BLaER1 (cell line): ENCODE data around the gene WDR76.

ENCODE experiments used
- H3K27ac ChIP-seq: shearing (Covaris generic); formaldehyde crosslinking; 2 replicates; pipeline ENCODE4 v1.8.1; 2022
- H3K27me3 ChIP-seq: shearing (Covaris generic); formaldehyde crosslinking; 2 replicates; pipeline ENCODE4 v1.8.1; 2022
- H3K36me3 ChIP-seq: shearing (Covaris generic); formaldehyde crosslinking; 2 replicates; pipeline ENCODE4 v1.8.1; 2022
- H3K4me1 ChIP-seq: shearing (Covaris generic); formaldehyde crosslinking; 2 replicates; pipeline ENCODE4 v1.8.1; 2022
- H3K4me2 ChIP-seq: shearing (Covaris generic); formaldehyde crosslinking; 2 replicates; pipeline ENCODE4 v1.8.1; 2022
- H3K4me3 ChIP-seq: shearing (Covaris generic); formaldehyde crosslinking; 2 replicates; pipeline ENCODE4 v1.8.1; 2022
- H3K9ac ChIP-seq: shearing (Covaris generic); formaldehyde crosslinking; 2 replicates; pipeline ENCODE4 v1.8.1; 2022
- H3K9me3 ChIP-seq: shearing (Covaris generic); formaldehyde crosslinking; 2 replicates; pipeline ENCODE4 v1.8.1; 2022
- H4K20me1 ChIP-seq: shearing (Covaris generic); formaldehyde crosslinking; 2 replicates; pipeline ENCODE4 v1.8.1; 2022
- Cebpa-rat ChIP-seq: shearing (Covaris generic); IDR thresholded peaks from 2 replicates; pipeline ENCODE4 v1.8.1; 2022

WDR76 gene

GRCh38 chr15:43826508-43827341 lies at the start of gene WDR76:
Gene WDR76 (plus strand): TSS chr15:43827002. CDS start chr15:43827033, 31 bp downstream.
- H3K4me3 ChIP-seq: peak within 1 kb of the TSS; percentile 76
- H3K9me3 ChIP-seq: no peaks in the 10 kb centered on the region
- peak within 1 kb of the TSS; percentile 85 for H3K9ac ChIP-seq
- peak within 1 kb of the TSS; percentile 82 for H3K4me2 ChIP-seq
- TF ChIP-seq Cebpa-rat: no peak
- H3K36me3 ChIP-seq: peaks cover 20% of the 10 kb centered on the region; the same call in 1 of the 2 replicates
- H4K20me1 ChIP-seq: peaks cover 1% of the 10 kb centered on the region; the same call in 1 of the 2 replicates
- H3K27ac ChIP-seq: peak within 1 kb of the TSS; percentile 84
- H3K4me1 ChIP-seq: peaks cover 85% of the 10 kb centered on the region
- no peaks in the 10 kb centered on the region for H3K27me3 ChIP-seq

GRCh38 chr15:43777267-43777914 lies 49.4 kb upstream of the WDR76 start:
- TF ChIP-seq Cebpa-rat: no peak
- peak overlapping the region; percentile 67 for H3K4me3 ChIP-seq
- H3K9me3 ChIP-seq: no peaks in the 10 kb centered on the region
- H3K4me2 ChIP-seq: peak overlapping the region; percentile 93
- H3K4me1 ChIP-seq: peaks cover 39% of the 10 kb centered on the region
- no peaks in the 10 kb centered on the region for H3K27me3 ChIP-seq
- peak overlapping the region; percentile 82 for H3K9ac ChIP-seq
- peaks cover 21% of the 10 kb centered on the region for H3K36me3 ChIP-seq
- H4K20me1 ChIP-seq: peaks cover 43% of the 10 kb centered on the region
- peak overlapping the region; percentile 86 for H3K27ac ChIP-seq

GRCh38 chr15:43779016-43779415 lies 47.8 kb upstream of the WDR76 start:
- H3K4me1 ChIP-seq: peaks cover 38% of the 10 kb centered on the region
- no peak overlapping the region for H3K9ac ChIP-seq
- H4K20me1 ChIP-seq: peaks cover 27% of the 10 kb centered on the region
- no peaks in the 10 kb centered on the region for H3K9me3 ChIP-seq
- H3K27ac ChIP-seq: no peak overlapping the region
- no peak overlapping the region for H3K4me3 ChIP-seq
- no peaks in the 10 kb centered on the region for H3K27me3 ChIP-seq
- TF ChIP-seq Cebpa-rat: no peak
- no peak overlapping the region for H3K4me2 ChIP-seq
- peaks cover 5% of the 10 kb centered on the region for H3K36me3 ChIP-seq

DNA sequence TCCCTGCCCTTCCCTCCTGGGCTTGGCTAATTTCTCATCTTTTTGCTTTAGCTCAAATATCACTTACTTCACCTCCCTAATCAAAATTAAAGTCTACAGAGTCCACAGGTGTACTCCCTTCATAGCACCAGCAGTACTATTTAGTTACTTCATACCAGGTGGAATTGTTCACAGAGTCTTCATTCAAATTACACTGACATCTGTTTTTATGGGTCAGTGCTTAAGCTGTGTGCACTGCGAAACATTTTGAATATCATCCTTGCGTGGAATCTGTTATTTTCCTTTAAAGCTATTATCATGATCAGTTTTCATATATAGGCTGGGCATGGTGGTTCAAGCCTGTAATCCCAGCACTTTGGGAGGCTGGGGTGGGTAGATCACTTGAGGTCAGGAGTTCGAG lies 37.4 kb upstream of the WDR76 start:
- peaks cover 14% of the 10 kb centered on the region for H3K36me3 ChIP-seq
- H3K4me2 ChIP-seq: no peak overlapping the region
- TF ChIP-seq Cebpa-rat: no peak
- peaks cover 30% of the 10 kb centered on the region for H3K4me1 ChIP-seq
- no peak overlapping the region for H3K4me3 ChIP-seq
- no peak overlapping the region for H3K27ac ChIP-seq
- no peaks in the 10 kb centered on the region for H3K9me3 ChIP-seq
- no peaks in the 10 kb centered on the region for H3K27me3 ChIP-seq
- no peak overlapping the region for H3K9ac ChIP-seq
- peaks cover 21% of the 10 kb centered on the region for H4K20me1 ChIP-seq

DNA sequence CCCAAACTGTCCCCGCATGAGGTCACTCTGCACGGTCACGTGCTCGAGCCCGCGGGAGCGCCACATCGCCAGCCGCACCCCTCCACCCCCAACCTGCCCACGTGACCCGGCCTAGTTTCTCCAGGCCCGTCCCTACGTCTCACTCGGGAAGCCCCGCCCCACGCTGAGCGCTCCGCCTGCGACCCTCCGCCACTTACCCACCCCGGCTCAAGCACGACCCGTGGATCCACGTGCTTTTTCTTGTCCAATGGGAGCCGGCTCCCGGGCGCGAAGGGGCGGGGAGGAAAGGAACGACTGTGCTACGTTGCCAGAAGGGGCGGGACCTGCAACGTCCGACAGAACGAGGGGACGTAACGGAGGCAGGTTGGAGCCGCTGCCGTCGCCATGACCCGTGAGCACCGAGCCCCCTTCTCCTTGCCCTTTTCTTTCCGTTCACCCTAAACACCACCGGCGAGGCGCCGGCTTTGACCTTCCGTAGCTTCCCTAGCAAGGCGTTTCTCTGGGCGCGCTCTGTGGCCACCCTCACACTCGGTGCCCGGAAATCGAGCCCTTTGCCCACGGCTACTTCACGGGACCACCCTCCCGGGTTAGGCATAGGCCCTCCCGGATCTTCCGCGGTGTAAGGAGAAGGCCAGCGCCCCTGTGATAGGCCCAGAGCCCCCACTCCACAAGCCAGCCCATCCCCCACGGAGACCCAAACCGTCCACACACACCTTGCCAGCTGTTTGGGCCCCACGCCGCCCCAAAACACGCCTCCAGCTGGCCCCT lies 34.6 kb upstream of the WDR76 start, which contains the start of gene SERF2:
Gene SERF2, plus strand, starts transcription at position 328 of the 768 bp plus-strand sequence. Its CDS starts 57 bp downstream, at position 385.
- H3K36me3 ChIP-seq: peaks cover 42% of the 10 kb centered on the region
- H3K9ac ChIP-seq: peak within 1 kb of the TSS; percentile 98
- peak within 1 kb of the TSS; percentile 94 for H3K4me2 ChIP-seq
- no peaks in the 10 kb centered on the region for H3K27me3 ChIP-seq
- H3K4me1 ChIP-seq: peaks cover 35% of the 10 kb centered on the region
- H3K4me3 ChIP-seq: peak within 1 kb of the TSS; percentile 99
- H3K9me3 ChIP-seq: no peaks in the 10 kb centered on the region
- H4K20me1 ChIP-seq: peaks cover 47% of the 10 kb centered on the region
- TF ChIP-seq Cebpa-rat: no peak
- H3K27ac ChIP-seq: peak within 1 kb of the TSS; percentile 95

DNA sequence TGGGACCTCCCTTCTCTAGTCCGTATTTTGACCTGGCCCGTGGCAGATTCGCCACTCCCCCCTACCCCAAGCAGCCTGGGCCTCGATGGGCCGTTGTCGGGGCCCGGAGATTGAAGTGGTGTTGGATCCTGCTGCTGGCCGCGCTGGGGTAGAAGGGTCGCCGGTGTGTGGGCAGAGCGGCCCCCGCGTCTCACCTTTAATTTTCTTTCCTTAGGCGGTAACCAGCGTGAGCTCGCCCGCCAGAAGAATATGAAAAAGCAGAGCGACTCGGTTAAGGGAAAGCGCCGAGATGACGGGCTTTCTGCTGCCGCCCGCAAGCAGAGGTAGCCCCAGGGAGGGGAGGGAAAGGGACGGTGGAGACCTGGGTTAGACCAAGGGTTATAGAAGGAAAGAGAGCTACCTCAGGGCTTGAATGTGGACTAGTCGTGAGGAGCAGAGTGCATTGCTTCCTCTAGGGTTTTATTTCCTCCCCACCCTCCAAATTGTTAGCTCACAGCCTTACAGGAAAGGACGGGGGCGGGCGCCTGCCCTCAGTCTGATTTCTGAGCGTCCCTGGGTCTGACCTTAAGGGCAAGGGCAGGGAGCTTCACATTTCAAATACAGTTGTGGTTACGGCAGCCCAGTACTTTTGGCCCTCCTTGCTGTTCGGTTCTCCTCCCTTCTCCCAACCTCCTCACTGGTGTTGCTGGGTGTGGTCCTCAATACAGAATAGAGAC lies 33.9 kb upstream of the WDR76 start:
- Histone ChIP-seq H3K9ac (peak overlapping the region; percentile 98), H3K27me3 (no peaks in the 10 kb centered on the region), H4K20me1 (peaks cover 54% of the 10 kb centered on the region), H3K27ac (peak overlapping the region; percentile 95), H3K4me1 (peaks cover 39% of the 10 kb centered on the region), H3K36me3 (peaks cover 49% of the 10 kb centered on the region), H3K9me3 (no peaks in the 10 kb centered on the region), H3K4me3 (peak overlapping the region; percentile 99), H3K4me2 (peak overlapping the region; percentile 94)
- TF ChIP-seq Cebpa-rat: no peak

DNA sequence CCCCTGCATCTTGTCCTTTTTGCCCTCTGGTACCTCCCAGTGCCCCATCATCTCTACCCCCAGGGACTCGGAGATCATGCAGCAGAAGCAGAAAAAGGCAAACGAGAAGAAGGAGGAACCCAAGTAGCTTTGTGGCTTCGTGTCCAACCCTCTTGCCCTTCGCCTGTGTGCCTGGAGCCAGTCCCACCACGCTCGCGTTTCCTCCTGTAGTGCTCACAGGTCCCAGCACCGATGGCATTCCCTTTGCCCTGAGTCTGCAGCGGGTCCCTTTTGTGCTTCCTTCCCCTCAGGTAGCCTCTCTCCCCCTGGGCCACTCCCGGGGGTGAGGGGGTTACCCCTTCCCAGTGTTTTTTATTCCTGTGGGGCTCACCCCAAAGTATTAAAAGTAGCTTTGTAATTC lies 33.2 kb upstream of the WDR76 start:
- H3K36me3 ChIP-seq: peaks cover 57% of the 10 kb centered on the region

GRCh38 chr15:43794269-43795037 lies 32.3 kb upstream of the WDR76 start:
- peaks cover 65% of the 10 kb centered on the region for H3K36me3 ChIP-seq

More for the DNA sequence above, 33.2 kb upstream of the WDR76 start:
- peak overlapping the region; percentile 95 for H3K27ac ChIP-seq
- no peak for TF ChIP-seq Cebpa-rat
- H4K20me1 ChIP-seq: peaks cover 61% of the 10 kb centered on the region
- H3K9ac ChIP-seq: peak overlapping the region; percentile 98
- peaks cover 45% of the 10 kb centered on the region for H3K4me1 ChIP-seq
- peak overlapping the region; percentile 94 for H3K4me2 ChIP-seq
- H3K9me3 ChIP-seq: no peaks in the 10 kb centered on the region
- H3K4me3 ChIP-seq: peak overlapping the region; percentile 99
- H3K27me3 ChIP-seq: no peaks in the 10 kb centered on the region

More at GRCh38 chr15:43794269-43795037, 32.3 kb upstream of the WDR76 start:
- no peak for TF ChIP-seq Cebpa-rat
- 0 out of 2 replicates have a peak overlapping the region, but pooled peaks have one; percentile 99 for H3K4me3 ChIP-seq
- H3K27me3 ChIP-seq: no peaks in the 10 kb centered on the region
- H3K9me3 ChIP-seq: no peaks in the 10 kb centered on the region
- peaks cover 61% of the 10 kb centered on the region for H4K20me1 ChIP-seq
- H3K27ac ChIP-seq: no peak overlapping the region
- peaks cover 49% of the 10 kb centered on the region for H3K4me1 ChIP-seq
- H3K4me2 ChIP-seq: peak overlapping the region; percentile 94
- peak overlapping the region; percentile 98; the same call in 1 of the 2 replicates for H3K9ac ChIP-seq
